BE2C (cell line): ENCODE results near the gene SPDYA.

Experiments used
- DNase-seq: peaks from one replicate; pipeline ENCODE4 v3.0.0-alpha.2; 2020
- H3K27me3 ChIP-seq: fragments of 250-450 bp; sonication (Bioruptor Pico); 2 replicates; pipeline ENCODE4 v1.5.1; 2020; ENCODE audit warnings: mild to moderate bottlenecking
- H3K36me3 ChIP-seq: fragments of 250-450 bp; sonication (Bioruptor Pico); 2 replicates; pipeline ENCODE4 v1.5.1; 2020; ENCODE audit warnings: mild to moderate bottlenecking
- H3K4me1 ChIP-seq: fragments of 250-450 bp; sonication (Bioruptor Pico); 2 replicates; pipeline ENCODE4 v1.5.1; 2020
- H3K4me3 ChIP-seq: 2 replicates; pipeline ENCODE4 v1.5.1; 2011; ENCODE audit warnings: low read depth, low read length
- H3K9me3 ChIP-seq: fragments of 250-450 bp; sonication (Bioruptor Pico); 2 replicates; pipeline ENCODE4 v1.5.1; 2020
- CTCF ChIP-seq: IDR thresholded peaks from 2 replicates; pipeline ENCODE4 v1.5.1; 2012; ENCODE audit warnings: mild to moderate bottlenecking, low read depth, low read length

Gene SPDYA

GRCh38 chr2:28894470-28895188 is 84.0 kb downstream of the SPDYA start, which contains the start of gene WDR43:
TSS of gene WDR43 (plus strand) at chr2:28894667. CDS start at chr2:28894699, 32 bp downstream.
- Histone ChIP-seq H3K4me3 (peak within 1 kb of the TSS; percentile 99), H3K36me3 (peaks cover 20% of the 10 kb centered on the region), H3K9me3 (no peaks in the 10 kb centered on the region), H3K4me1 (peaks cover 16% of the 10 kb centered on the region), H3K27me3 (peaks cover 26% of the 10 kb centered on the region)
- TF ChIP-seq CTCF, result no peak
- DNase-seq, result peak; percentile 99

GRCh38 chr2:28895189-28895893 is 84.7 kb downstream of the SPDYA start:
- no peak for TF ChIP-seq CTCF
- DNase-seq, result peak; percentile 49
- H3K9me3 ChIP-seq, result no peaks in the 10 kb centered on the region
- peak overlapping the region; percentile 99 for H3K4me3 ChIP-seq
- peaks cover 20% of the 10 kb centered on the region for H3K36me3 ChIP-seq
- peaks cover 16% of the 10 kb centered on the region for H3K4me1 ChIP-seq
- peaks cover 22% of the 10 kb centered on the region for H3K27me3 ChIP-seq

- H3K4me1 ChIP-seq, result peaks cover 16% of the 10 kb centered on the region
- H3K27me3 ChIP-seq, result peaks cover 12% of the 10 kb centered on the region
- no peaks in the 10 kb centered on the region for H3K9me3 ChIP-seq
- H3K36me3 ChIP-seq, result peaks cover 32% of the 10 kb centered on the region
- TF ChIP-seq CTCF, result no peak
- no peak for DNase-seq
- peak overlapping the region; percentile 99 for H3K4me3 ChIP-seq
Observed at GRCh38 chr2:28896906-28897305, 86.3 kb downstream of the SPDYA start.

DNA sequence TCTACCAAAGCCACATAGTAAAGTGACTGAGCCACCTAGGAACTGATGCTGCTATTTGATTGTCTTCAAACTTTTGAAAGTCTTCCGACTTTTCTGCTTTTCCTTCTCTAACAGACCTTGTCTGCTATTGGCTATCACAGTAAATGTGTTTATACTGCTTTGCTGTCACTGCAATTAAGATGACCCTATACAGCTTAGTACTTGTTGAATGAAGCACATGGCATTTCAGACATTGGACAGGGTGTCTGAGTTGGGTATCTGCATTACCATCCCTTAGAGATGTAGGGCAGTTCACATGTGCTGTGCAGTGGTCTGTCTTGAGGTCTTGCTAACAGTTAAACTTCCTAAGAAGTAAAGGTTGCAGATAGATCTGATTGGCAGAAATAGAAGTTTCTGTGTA is 87.4 kb downstream of the SPDYA start:
- peaks cover 16% of the 10 kb centered on the region for H3K4me1 ChIP-seq
- no peak for DNase-seq
- peak overlapping the region; percentile 99; the same call in 1 of the 2 replicates for H3K4me3 ChIP-seq
- peaks cover under 1% of the 10 kb centered on the region; the same call in 1 of the 2 replicates for H3K27me3 ChIP-seq
- peaks cover 43% of the 10 kb centered on the region for H3K36me3 ChIP-seq
- no peak for TF ChIP-seq CTCF
- H3K9me3 ChIP-seq, result no peaks in the 10 kb centered on the region
